Smooth muscle cell of the brain vasculature (primary cell): Measurements from ENCODE around the gene RBPMS2.
"Not testable (repeated sequence)": the region's sequence is repeated elsewhere in the genome, so short reads cannot be mapped to it uniquely, and the experiment has no call there.

ENCODE experiments used
- DNase-seq: peaks from one replicate; pipeline ENCODE4 v3.0.0-alpha.2; 2012; ENCODE audit warnings: low read depth, low spot score

Gene RBPMS2

DNA sequence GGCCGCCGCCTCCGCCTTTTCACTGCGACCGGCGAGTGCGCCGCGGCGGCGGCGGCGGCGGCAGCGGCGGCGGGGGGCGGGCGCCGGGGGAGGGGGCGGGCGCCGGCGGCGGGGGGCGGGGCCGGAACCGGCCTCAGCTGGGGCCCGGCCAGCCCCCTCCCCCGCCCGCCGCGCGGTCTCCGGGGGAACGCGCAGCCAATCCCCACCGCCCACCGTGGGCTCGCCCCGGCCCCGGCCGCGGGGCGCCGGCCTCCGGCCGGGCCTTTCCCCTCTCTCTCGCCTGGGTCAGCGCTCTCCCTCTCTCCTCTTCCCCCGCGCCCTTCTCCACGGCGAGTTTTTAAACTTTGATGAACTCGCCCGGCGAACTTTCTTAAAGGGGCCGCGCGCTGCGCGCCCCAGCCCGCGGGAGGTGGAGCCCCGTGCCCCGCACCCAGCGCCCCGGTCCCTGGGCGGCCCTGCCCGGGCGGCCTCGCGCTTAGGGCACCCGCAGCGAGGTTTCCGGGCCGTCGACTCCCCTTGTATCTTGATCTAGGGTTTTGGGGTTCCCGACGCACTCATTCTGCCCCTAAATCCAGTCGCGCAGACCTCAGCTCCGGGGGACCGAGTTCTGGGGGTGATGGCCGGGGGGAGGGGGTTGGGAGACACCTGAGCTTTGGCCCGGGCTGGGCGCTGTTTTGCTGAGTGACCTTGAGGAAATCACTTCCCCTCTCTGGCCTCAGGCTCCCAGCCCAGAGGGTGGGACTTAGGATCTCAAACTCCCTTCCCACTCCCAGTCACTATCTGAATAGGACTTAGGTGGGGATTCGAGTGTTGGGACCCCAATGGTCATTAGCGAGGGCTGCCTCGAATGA, at the start of gene RBPMS2:
RBPMS2 (minus strand) TSS at position 39 of the 851 bp plus-strand sequence. CDS start 270 bp downstream, outside the sequence.
- DNase-seq: no peak

DNA sequence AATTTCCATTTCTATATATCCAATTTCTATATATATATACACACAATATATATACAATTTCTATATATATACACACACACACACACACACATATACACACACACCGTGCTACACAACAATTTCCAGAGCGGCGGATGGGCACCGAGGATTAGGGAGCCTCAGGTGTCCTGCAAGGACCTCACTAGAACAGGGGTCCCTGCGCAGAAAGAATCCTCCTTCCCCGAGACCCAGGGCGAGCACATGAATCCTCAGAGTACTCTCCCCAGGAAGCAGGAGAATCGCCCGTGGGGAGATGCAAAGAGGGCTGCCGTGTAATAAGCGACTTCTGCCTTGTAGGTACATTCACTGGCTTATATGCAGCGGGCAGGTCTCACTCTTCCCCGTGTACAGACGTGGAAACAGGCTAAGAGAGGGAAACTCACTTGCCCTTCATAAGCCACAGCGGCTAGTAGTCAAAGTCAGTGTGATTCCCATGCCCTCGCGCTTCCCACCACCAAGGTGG, 49.6 kb upstream of the RBPMS2 start:
- DNase-seq: no peak

DNA sequence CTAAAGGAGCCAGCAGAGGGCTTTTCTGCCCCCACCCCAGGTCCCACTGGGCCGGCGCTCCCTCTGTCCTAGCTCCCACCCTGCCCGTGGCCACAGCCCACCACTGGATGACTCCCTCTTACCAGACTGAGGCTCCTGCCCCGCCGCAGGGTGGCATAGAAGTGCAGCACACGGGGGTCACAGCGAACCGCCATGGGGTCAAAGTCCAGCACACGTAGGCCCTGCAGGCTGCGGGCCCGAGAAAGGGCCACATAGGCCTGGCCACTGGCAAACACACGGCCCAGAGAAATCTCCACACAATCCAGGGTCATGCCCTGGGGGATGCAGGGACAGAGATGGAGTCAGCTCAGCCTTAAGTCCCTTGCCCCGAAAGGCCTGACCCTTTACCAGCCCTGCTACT, 41.1 kb upstream of the RBPMS2 start:
- no peak for DNase-seq

DNA sequence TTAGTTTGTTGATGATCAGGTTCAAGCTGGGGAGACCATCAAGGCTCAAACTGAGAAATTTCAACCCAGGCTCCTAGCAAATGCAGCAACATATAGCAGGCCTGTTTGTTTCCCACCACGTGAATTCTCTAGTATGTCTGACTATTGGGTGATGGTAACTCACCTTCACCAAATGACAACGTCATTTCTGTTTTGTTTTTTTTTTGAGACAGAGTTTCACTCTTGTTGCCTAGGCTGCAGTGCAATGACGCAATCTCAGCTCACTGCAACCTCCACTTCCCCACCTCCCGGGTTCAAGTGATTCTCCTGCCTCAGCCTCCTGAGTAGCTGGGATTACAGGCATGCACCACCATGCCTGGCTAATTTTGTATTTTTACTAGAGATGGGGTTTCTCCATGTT, 39.6 kb upstream of the RBPMS2 start:
- not testable (repeated sequence) for DNase-seq

DNA sequence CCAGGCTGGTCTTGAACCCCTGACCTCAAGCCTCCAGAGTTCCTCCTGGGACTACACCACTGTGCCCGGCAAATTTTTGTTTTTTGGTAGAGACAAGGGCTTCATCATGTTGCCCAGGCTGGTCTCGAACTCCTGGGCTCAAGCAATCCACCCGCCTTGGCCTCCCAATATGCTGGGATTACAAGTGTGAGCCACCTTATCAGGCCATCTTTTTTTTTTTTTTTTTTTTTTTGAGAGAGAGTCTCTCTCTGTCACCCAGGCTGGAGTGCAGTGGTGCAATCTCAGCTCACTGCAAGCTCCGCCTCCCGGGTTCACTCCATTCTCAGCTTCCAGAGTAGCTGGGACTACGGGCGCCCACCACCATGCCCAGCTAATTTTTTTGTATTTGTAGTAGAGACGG, 38.9 kb upstream of the RBPMS2 start:
- DNase-seq: not testable (repeated sequence)

DNA sequence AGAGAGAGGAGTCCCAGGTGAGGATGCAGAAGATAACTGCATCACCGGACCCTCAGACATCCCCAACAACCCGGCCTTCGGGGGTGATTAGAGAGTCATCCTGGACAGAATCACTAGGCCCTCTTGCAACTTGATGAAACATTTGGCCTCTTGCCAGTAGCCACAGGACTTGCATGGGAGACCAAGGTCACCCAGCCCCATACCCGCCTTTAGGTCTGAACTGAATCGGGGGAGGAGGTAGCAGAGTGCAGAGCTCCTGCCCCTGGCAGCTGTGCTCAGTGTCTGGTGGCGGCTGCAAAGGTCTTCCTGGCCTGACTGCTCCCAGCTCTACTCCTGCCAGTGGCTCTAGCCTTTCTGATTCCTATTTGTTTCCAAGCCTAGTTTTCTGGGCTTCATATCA, 37.7 kb upstream of the RBPMS2 start:
- no peak for DNase-seq

DNA sequence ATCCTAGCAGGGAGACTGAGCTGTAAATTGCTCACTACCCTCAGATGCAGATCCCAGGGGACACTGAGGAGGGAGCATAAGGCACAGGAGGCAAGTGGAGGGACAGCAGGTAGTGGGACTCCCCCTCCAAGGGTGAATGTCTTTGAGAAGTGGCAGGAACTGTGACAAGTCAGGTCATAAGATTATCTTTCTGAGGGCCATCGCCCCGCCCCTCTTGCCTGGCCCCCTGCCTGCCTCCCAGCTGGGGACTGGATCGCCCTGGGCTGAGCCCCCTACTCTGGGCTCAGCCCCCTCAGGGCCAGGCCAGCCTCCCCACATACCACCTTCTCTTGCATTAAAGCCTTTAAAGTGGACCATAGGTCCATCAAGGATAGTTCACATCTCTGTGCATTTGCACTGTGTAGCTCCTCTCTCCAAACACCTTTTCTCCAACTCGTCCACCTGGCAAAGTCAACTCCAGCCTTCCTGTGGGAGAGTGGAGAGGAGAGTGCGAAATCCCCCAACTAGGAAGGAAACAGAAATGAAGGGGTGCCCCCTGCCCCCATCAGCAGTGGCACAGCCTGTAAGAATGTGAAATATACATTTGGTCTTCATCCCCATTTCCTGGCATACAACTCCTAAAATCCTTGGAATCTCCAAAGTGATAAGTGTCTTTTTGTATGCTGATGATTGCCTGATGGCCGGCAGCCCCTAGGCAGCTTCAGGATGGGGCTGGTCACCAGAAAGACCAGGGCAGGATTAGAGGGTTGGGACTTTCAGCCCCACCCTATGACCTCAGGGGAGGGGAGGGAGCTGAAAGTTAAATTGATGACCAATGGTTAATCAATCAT, 35.3 kb upstream of the RBPMS2 start:
- no peak for DNase-seq

DNA sequence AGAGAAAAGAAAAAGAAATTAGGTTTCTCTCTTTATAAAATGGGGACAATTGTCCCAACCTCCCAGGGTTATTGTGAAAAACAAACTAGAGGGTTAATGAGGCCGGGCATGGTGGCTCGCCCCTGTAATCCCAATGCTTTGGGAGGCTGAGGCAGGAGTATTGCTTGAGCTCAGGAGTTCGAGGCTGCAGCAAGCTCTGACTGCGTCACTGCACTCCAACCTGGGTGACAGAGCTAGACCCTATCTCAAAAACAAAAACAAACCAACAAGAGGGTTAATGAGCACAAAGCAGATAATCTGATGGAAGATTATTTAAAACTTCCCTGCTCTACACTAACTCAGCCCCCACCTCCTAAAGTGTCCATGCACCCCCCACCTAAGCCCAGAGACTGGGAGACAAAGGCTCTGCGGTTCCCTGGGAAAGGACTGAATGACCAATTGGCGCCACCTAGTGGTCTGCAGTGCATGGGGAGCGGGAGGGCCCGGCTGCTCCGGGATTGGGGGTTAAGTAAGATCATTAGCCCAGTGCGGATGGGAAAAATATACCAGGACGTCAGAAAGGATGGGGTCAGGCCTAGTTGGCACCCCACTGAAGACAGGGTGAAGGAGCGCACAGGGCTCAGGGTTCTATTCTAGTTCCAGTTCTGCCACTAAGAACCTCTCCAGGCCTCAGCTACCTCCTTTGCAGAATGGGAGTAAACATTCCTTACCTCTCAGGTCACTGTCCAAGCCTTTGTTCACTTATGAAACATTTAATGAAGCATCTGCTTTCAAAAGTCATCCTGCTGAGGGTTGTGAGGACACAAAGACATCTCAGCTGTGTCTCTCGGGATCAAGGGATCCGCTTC, 34.5 kb upstream of the RBPMS2 start:
- no peak for DNase-seq

DNA sequence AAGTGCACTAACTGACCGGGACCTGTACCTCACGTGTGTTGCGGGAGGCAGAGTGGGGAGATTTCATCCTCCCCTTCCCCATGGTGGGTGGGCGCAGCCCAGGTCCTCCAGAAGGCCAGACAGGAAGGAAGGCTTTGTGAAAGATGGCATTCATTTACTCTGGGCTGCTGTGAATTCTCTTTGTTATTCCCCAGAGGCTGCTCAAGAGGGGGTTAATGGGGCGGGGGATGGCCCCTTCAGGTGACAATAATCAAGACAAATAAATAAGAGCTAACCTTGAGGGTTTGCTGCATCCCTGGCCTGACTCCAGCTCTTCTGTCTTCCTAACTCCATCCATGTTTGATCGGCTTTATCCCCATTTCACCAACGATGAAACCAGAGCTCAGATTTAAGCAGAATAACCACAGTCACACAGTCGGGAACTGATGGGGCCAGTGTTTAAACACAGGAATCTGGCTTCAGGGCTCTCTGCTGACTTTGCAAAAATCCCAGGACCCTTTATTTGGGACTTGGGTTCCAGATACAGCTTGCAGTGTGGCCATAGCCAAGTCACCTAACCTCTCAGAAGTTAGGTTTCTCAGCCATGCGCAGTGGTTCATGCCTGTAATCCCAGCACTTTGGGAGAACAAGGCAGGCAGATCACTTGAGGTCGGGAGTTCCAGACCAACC, 33.5 kb upstream of the RBPMS2 start:
- no peak for DNase-seq

DNA sequence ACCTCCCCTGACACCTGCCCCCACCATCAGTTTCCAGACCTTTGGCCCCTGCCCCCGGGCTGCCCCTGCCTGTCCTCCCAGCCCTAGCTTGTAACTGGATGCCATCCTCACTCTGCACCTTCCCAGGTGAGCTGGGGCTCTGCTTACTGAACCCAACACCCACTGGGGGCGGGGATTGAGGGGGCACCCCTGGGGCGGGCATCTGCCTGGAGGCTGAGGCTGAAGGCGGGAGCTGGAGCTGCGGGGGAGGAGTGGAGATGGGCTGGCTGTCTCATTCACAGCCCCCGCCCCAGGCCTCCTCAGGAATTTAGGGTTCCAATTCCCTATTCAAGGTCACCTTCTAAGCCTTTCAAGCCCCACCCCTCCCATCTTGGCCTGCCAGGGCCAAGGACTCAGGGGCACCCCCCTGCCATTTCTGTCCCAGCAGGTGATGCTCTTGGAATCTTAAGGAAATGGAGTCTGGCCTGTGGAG, 32.4 kb upstream of the RBPMS2 start:
- no peak for DNase-seq

DNA sequence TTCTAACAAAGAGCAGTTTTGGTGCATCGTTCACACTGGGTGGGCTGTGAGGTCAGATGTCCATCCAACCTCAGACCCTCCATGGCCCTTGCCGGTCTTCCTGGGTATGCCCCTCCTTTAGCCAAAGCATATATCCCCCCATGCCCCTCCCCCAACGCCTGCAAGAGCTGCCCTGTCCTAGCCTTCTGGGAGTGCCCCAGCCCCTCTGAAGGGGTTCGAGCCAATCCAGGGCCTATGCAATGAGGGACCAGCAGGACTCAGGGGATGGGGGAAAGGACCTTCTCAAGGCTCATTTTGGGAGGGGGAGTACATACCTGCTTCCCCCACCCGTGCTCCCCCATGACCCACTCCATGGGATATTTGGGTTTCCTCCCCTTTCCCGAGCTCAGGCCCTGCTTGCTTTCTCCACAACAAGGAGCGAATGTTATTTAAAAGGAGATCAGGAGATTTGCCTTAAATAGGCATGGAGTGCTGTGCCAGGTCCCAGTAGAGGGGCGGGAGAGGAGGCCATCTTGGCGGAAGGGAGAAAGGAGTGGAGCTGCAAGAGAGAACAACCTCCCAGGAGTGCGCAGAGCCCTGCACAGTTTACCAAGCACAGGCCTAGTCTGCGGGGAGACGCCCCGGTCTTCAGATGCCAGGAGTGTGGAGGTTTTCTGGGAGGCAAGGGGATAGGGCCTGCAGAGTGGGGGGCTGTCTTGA, 31.8 kb upstream of the RBPMS2 start:
- DNase-seq: no peak

DNA sequence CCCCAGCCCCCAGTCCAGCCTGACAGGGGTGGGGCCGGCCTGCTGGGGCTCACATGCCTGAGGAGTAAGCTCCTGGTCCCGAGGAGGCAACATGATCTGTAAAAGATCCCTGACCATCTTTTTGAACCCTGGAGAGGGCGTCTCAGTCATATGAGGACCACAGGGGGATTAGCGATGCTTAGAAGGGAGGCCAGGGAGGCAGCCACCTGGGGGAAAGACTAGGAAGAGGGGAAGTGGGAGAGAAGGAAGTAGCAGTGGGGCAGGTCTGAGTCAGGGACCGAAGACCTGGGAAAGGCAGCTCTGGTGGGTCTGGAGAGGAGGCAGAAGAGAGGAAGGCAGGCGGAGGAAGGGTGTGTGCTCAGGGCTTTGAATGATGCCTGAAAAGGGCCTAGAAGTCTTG, 31.1 kb upstream of the RBPMS2 start:
- DNase-seq: no peak

DNA sequence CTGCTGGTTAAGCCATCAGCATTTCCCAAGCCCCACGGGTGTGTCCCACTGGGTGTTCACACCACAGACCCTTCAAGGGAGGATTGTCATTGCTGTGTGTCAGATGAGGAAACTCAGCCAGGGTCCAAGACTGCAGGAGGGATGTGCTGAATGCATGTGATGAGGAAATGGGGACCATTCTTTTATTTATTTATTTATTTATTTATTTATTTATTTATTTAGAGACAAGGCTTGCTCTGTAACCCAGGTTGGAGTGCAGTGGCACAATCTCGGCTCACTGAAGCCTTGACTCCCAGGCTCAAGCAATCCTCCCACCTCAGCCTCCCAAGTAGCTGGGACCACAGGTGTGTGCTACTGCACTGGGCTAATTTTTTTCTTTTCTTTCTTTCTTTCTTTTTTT, 29.2 kb upstream of the RBPMS2 start:
- DNase-seq: no peak

DNA sequence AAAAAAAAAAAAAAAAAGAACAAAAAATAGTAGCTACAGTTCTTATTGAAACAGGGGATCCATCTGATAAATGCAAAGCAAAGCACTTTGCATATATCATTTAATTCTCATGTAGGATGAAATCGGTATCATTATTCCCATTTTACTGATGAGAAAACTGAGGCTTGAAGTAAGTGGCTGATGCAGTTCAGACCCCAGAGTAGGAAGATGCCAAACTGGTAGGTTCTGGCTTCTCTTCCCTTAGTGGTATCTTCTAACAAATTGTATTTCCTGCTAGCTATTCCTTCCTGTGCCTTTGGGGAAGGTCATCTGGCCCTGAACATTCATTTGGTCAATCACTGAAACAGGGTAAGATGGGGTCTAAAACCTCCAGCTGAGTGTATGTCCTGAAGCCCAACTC, 28.1 kb upstream of the RBPMS2 start:
- DNase-seq: no peak

DNA sequence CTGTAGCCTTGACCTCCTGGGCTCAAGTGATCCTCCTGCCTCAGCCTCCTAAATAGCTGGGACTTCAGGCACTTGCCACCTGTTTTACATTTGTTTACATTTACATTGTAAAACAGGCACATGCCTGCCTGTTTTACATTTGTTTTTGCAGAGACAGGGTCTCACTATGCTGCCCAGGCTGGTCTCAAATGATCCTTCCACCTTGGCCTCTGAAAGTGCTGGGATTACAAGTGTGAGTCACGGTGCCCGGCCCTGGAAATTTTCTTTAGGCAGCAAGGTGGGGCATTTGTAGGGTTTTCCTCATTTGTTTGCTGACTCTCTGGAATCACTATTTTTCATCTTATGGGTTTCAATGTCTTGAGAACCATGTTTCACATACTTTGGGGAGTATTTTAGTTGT, 25.1 kb upstream of the RBPMS2 start:
- no peak for DNase-seq

DNA sequence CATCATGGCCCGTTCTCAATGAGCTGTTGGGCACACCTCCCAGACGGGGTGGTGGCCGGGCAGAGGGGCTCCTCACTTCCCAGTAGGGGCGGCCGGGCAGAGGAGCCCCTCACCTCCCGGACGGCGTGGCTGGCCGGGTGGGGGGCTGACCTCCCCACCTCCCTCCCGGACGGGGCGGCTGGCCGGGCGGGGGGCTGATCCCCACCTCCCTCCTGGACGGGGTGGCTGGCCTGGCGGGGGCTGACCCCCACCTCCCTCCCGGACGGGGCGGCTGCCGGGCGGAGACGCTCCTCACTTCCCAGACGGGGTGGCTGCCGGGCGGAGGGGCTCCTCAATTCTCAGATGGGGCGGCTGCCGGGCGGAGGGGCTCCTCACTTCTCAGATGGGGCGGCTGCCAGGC, 23.5 kb upstream of the RBPMS2 start:
- not testable (repeated sequence) for DNase-seq

DNA sequence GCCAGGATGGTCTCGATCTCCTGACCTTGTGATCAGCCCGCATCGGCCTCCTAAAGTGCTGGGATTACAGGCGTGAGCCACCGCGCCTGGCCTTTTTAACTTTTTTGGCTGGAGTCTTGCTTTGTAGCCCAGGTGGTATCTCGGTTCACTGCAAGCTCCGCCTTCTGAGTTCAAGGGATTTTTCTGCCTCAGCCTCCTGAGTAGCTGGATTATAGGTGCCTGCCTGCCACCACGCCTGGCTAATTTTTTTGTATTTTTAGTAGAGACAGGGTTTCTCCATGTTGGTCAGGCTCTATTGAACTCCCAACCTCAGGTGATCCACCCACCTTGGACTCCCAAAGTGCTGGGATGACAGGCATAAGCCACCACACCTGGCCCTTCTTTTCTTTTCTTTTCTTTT, 20.5 kb upstream of the RBPMS2 start:
- not testable (repeated sequence) for DNase-seq

DNA sequence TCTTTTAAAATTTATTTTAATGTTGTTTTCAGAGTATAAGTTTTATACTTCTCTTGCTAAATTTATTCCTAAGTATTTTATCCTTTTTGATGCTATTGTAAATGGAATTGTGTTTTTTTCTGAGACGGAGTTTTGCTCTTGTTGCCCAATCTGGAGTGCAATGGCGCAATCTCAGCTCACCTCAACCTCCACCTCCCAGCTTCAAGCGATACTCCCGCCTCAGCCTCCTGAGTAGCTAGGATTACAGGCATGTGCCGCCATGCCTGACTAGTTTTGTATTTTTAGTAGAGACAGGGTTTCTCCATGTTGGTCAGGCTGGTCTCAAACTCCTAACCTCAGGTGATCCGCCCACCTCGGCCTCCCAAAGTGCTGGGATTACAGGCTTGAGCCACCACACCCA, 19.9 kb upstream of the RBPMS2 start:
- DNase-seq: not testable (repeated sequence)

DNA sequence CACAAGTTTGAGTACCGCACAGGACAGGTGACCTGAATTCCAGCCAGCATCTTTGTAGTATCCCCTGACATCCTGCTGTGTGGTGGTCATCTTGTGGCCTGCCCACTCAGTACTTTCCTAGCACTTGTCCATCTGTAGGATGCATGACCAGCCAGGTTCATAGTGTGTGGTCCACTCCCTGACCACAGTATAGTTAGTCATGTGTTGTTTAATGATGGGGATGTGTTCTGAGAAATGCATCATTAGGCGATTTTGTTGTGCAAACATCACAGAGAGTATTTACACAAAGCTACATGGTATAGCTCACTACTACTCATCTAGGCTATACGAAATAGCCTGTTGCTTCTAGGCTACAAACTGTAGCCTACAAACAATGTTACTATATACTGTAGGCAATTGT, 16.9 kb upstream of the RBPMS2 start:
- no peak for DNase-seq

DNA sequence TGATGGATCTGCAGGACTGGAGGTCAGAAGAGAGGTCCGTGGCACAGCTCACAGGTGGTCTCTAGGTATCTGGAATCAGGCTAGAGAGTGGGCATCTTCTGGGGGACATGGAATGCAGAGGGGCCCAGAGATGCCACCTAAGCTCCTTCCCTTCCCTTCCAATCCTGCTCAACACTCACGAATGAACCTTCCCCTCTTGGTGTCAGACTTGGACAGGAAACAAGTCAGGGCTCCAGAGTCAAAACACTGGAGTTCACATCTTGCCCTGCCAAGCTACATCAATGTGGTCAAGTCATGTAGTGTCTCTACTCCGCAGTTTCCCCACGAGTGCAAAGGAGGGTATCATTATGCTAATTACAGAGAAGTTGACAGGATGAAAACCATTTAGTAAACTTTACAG, 16.0 kb upstream of the RBPMS2 start:
- no peak for DNase-seq
